Measurements from ENCODE around the gene NPHP3. TPM values are rescaled to one million over a fixed set of nuclear protein-coding genes. Genes with fewer than 3 reads are reported as not detected.
"Not testable (repeated sequence)": the region's sequence is repeated elsewhere in the genome, so short reads cannot be mapped to it uniquely, and the experiment has no call there.

NPHP3 gene
- total RNA-seq, 1 donor: 20.2 TPM

DNA sequence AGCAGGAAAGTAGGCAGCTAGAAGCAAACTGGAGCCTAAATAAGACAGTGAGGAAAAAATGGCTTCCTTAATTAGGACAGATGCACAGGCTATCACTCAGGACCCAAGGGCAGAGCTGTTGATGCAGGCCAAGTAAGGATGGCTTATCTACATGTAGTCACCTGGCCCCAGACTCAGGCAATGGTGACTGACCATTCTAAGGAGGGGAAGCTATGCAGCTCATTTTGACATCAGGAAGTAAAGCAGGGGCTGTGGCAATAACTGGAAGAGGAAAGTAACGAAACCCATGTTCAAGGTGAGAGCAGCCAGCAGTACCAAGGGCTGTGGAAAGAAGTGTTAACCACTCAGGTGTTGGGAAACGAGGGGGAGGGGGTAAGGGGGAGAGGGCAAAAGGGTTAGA lies 78.8 kb downstream of the NPHP3 start:
- peak in 1 of 3 donors; percentile 16 for DNase-seq (ENCODE audit: low read depth in 2 of 3, low spot score in 2 of 3)

DNA sequence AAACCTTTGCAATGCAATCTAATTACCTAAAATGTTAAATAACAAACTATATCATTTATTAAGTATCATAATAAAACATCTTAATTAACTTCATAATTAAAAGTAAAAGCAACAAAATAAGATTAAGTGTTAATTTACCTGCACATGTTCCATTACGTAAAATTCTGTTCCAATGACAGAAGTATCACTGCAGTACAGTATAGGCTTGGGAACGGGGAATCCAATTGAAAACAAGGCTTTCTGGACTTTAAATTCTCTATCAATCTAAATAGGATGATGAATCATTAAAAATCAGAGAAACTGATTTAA lies 79.7 kb downstream of the NPHP3 start:
- no peak for DNase-seq (ENCODE audit: low read depth in 2 of 3, low spot score in 2 of 3)

- peak in 2 of 3 donors; percentile 24 to 70 for DNase-seq (ENCODE audit: low read depth in 2 of 3, low spot score in 2 of 3)
Measured at GRCh38 chr3:132641837-132642538, 80.2 kb downstream of the NPHP3 start.

DNA sequence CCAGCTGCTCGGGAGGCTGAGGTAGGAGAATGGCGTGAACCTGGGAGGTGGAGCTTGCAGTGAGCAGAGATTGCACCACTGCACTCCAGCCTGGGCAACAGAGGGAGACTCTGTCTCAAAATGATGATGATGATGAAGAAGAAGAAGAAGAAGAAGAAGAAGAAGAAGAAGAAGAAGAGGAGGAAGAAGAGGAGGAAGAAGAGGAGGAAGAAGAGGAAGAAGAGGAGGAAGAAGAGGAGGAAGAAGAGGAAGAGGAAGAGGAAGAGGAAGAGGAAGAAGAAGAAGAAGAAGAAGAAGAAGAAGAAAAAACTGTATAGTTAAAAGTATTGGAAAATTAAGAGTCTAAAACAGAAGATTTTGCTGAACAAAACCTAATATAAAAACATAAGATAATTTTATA lies 80.8 kb downstream of the NPHP3 start:
- not testable (repeated sequence) for DNase-seq (ENCODE audit: low read depth in 2 of 3, low spot score in 2 of 3)

- DNase-seq (ENCODE audit: low read depth in 2 of 3, low spot score in 2 of 3): no peak
Measured at GRCh38 chr3:132638706-132639105, 83.5 kb downstream of the NPHP3 start.

DNA sequence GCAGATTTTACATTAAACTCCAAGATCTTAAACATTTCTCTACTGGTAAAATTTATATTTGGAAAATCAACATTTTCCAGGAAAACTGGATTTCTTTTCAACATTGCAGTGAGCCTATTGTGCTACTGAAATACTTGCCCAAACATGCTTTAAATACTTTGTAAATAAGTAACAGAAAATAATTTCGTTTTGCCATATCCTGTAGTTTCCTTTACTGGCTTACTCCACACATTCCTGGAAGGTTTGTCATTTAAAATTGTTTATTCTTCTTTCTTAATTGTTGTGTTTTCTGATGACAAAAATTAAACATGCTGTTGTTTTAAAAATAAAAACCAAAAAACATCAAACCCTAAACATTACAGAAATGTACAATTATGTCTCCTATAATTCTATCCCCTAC lies 84.6 kb downstream of the NPHP3 start:
- no peak for DNase-seq (ENCODE audit: low read depth in 2 of 3, low spot score in 2 of 3)

DNA sequence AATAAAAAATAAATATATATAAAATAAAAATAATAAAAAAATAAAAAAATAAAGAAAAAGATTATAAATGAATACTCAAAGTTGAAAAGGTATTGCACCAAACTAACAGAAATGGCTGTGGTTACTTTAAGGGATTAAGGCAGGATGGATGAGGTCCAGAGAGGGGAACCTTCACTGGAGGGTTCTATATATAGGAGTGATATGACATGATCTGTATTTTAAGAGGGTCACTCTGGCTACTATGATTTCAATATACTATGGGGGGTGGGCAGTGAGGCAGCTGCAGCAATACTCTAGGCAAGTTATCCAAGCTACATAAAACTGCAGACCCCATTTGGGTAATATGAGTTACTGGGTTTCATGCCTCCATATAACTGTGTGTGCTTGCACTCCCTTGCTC lies 87.2 kb downstream of the NPHP3 start:
- DNase-seq (ENCODE audit: low read depth in 2 of 3, low spot score in 2 of 3): no peak

Other genes starting within 250 kb of the NPHP3 start
- under 0.01 TPM for gene ACKR4, start 125.1 kb downstream of the NPHP3 start, total RNA-seq
- 17.8 TPM for gene ACAD11, start 62.6 kb downstream of the NPHP3 start, total RNA-seq
- 28.8 TPM for gene UBA5, start 62.1 kb downstream of the NPHP3 start, total RNA-seq